NOMO-1 (cell line): Measurements from ENCODE around the gene MYH7B.

Experiments
- DNase-seq, 2 experiments: peaks; one replicate each; lab custom pipeline; 2025; ENCODE audit not compliant: unreplicated experiment in 2 of 2; lab: John Stamatoyannopoulos, UW

Gene MYH7B

GRCh38 chr20:35003211-35004031 is 47.8 kb downstream of the MYH7B start:
- DNase-seq = no peak

GRCh38 chr20:35004051-35004725 is 48.5 kb downstream of the MYH7B start:
- no peak for DNase-seq

- no peak for DNase-seq
Observed at GRCh38 chr20:35004749-35005462, 49.2 kb downstream of the MYH7B start.
